Measurements from ENCODE around the gene ANO4. TPM values are rescaled to one million over a fixed set of nuclear protein-coding genes. Genes with fewer than 3 reads are reported as not detected.

ANO4 gene
- total RNA-seq, 2 experiments from 2014 or later: not detected

DNA sequence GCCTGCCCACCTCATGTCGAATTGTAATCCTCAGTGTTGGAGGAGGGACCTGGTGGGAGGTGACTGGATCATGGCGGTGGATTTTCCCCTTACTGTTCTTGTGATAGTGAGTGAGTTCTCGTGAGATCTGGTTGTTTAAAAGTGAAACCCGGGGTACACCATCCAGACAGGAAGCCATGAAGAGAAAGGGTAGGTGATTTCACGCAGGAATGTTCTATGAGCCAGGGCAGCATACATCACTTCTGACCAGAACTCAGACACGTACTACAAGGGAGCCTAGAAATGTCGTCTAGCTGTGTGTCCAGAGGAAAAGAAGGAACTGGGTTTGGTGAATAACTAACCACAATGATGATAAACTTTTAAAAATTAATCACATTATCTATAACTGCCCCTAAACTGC is 80.6 kb downstream of the ANO4 start:
- Mint-ChIP-seq H3K9me3 (peaks cover 12% of the 10 kb centered on the region), H3K36me3 (ENCODE audit: low read depth) (no peaks in the 10 kb centered on the region), H3K27ac (no peak overlapping the region), H3K4me1 (ENCODE audit: low read depth) (no peaks in the 10 kb centered on the region), H3K27me3 (no peaks in the 10 kb centered on the region), H3K4me3 (no peak overlapping the region)
- POLR2A ChIA-PET: no interaction called here
- DNase-seq (no peak), ATAC-seq (no peak)
- intact Hi-C loops (cut with micrococcal nuclease): no loop called here
- no peak for TF ChIP-seq CTCF (IDR thresholded peaks at IDR 0.05)
- CTCF ChIA-PET: no interaction called here

- no peak for ATAC-seq
- no peaks in the 10 kb centered on the region for H3K4me1 Mint-ChIP-seq (ENCODE audit: low read depth)
- H3K4me3 Mint-ChIP-seq: no peak overlapping the region
- no peak for TF ChIP-seq CTCF (IDR thresholded peaks at IDR 0.05)
- peaks cover 12% of the 10 kb centered on the region for H3K9me3 Mint-ChIP-seq
- H3K27ac Mint-ChIP-seq: no peak overlapping the region
- no peaks in the 10 kb centered on the region for H3K36me3 Mint-ChIP-seq (ENCODE audit: low read depth)
- ChIA-PET POLR2A (no interaction called here), CTCF (interaction anchor here (0.9 kb wide), 1 partner anchor 9 kb away, joined by 3 read pairs; no protein-coding TSS in a partner anchor)
- no peaks in the 10 kb centered on the region for H3K27me3 Mint-ChIP-seq
- no peak for DNase-seq
- intact Hi-C loops (cut with micrococcal nuclease): no loop called here
Observed at GRCh38 chr12:100875771-100876170, 81.2 kb downstream of the ANO4 start.

DNA sequence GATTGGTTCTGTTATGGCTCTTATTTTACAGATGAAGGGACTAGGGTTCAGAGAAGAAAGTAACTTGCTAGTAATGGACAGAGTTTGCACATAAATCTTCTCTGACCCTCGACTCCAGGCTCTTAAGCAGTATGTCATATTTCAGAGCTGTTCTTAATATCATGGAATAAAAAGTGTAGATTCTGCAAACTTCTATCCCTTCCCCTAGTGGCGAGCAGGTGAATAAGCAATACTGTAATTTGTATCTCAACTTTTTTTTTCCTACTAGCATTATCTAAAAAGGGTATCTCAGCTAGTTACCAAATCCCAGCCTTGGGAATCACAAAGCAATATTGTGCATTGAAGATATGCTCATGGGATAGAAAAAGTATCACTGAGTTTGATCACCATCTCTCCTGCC is 83.2 kb downstream of the ANO4 start:
- no peaks in the 10 kb centered on the region for H3K27me3 Mint-ChIP-seq
- no peak for TF ChIP-seq CTCF (IDR thresholded peaks at IDR 0.05)
- ChIA-PET CTCF (no interaction called here), POLR2A (no interaction called here)
- peaks cover 12% of the 10 kb centered on the region for H3K9me3 Mint-ChIP-seq
- no peaks in the 10 kb centered on the region for H3K4me1 Mint-ChIP-seq (ENCODE audit: low read depth)
- no peaks in the 10 kb centered on the region for H3K36me3 Mint-ChIP-seq (ENCODE audit: low read depth)
- DNase-seq (no peak), ATAC-seq (no peak)
- no peak overlapping the region for H3K27ac Mint-ChIP-seq
- intact Hi-C loops (cut with micrococcal nuclease): no loop called here
- no peak overlapping the region for H3K4me3 Mint-ChIP-seq

DNA sequence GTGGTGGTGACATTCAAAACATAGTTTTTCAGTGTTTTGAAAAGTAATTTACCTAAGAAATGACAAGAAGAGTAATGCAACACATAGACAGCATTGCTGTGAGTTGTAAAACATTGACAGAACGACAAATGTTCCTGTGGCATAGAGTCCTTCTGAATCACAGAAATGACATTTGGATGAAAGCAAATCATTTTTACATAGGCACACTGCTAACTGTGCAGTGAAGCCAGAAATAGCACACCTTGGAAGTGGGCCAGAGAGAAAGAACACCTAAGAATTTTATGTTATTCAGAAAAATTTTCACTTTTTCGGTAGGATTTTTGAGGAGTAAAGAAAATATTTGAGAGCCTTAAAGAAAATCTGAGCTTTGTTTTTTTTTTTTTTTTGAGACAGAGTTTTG is 100.6 kb downstream of the ANO4 start:
- Mint-ChIP-seq H3K36me3 (ENCODE audit: low read depth) (no peaks in the 10 kb centered on the region), H3K4me1 (ENCODE audit: low read depth) (no peaks in the 10 kb centered on the region), H3K9me3 (no peaks in the 10 kb centered on the region), H3K4me3 (no peak overlapping the region), H3K27ac (no peak overlapping the region), H3K27me3 (no peaks in the 10 kb centered on the region)
- ChIA-PET CTCF (no interaction called here), POLR2A (no interaction called here)
- no peak for DNase-seq
- no peak for ATAC-seq
- TF ChIP-seq CTCF (IDR thresholded peaks at IDR 0.05): no peak
- intact Hi-C loops (cut with micrococcal nuclease): no loop called here

- Mint-ChIP-seq H3K9me3 (no peaks in the 10 kb centered on the region), H3K4me3 (no peak overlapping the region), H3K36me3 (ENCODE audit: low read depth) (no peaks in the 10 kb centered on the region), H3K27me3 (no peaks in the 10 kb centered on the region), H3K27ac (no peak overlapping the region), H3K4me1 (ENCODE audit: low read depth) (no peaks in the 10 kb centered on the region)
- DNase-seq (no peak), ATAC-seq (no peak)
- CTCF ChIA-PET: no interaction called here
- TF ChIP-seq CTCF (IDR thresholded peaks at IDR 0.05): no peak
- POLR2A ChIA-PET: no interaction called here
- intact Hi-C loops (cut with micrococcal nuclease): no loop called here
Observed at GRCh38 chr12:100896192-100896591, 101.6 kb downstream of the ANO4 start.

All from activated CD8-positive, alpha-beta T cell treated with anti-CD3 and anti-CD28 coated beads for 36 hours (primary cell).